Measurements from ENCODE around the gene BRD1.

BRD1 gene

DNA sequence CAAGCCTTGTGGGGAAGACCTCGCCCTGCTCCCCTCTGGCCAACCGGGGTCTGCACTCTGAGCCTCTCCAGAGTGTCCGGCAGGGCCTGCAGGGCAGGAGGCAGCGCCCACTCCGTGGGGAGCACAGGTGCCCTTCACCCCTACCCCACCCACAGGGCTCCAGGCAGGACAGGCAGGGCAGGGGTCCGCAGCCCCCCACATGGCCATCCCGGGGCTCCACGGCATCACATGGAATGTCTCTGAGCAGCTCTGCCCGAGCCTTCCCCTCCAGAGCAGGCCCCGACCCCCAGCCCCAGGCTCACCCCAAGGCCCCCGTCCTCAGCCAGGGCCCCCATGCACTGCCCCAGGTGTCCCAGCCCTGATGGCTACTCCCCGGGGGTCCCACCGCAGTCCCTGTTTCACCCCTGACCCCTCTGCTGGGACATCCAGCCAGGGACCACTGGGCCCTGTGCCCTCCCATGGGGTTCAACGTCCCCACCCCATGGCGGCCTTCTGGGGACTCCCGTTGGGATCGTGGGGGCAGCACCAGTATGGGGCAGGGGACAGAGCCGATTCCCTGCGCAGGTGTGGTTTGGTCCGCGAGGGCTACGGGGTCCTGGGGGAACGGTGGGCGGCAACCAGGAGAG is 77.7 kb downstream of the BRD1 start:
- no peak overlapping the region for H3K27ac ChIP-seq (ENCODE audit: low read depth, low read length)
- H3K27me3 ChIP-seq (ENCODE audit: control insufficient read depth, low read length): no peaks in the 10 kb centered on the region
- no peaks in the 10 kb centered on the region for H3K79me2 ChIP-seq (ENCODE audit: control insufficient read depth, low read length)
- no peaks in the 10 kb centered on the region for H3K36me3 ChIP-seq (ENCODE audit: control insufficient read depth, low read length)
- no peaks in the 10 kb centered on the region for H4K20me1 ChIP-seq (ENCODE audit: control insufficient read depth, insufficient read depth, low read depth, low read length)
- no peaks in the 10 kb centered on the region for H3F3A ChIP-seq (ENCODE audit: control insufficient read depth, insufficient read depth)
- no peak overlapping the region for H3K4me3 ChIP-seq (ENCODE audit: low read length)
- no peaks in the 10 kb centered on the region for H3K4me1 ChIP-seq (ENCODE audit: control insufficient read depth, low read length)
- no peak for TF ChIP-seq EZH2phosphoT487 (IDR thresholded peaks at IDR 0.05; ENCODE audit: borderline replicate concordance, low read length)
- TF ChIP-seq, protein P1, sequence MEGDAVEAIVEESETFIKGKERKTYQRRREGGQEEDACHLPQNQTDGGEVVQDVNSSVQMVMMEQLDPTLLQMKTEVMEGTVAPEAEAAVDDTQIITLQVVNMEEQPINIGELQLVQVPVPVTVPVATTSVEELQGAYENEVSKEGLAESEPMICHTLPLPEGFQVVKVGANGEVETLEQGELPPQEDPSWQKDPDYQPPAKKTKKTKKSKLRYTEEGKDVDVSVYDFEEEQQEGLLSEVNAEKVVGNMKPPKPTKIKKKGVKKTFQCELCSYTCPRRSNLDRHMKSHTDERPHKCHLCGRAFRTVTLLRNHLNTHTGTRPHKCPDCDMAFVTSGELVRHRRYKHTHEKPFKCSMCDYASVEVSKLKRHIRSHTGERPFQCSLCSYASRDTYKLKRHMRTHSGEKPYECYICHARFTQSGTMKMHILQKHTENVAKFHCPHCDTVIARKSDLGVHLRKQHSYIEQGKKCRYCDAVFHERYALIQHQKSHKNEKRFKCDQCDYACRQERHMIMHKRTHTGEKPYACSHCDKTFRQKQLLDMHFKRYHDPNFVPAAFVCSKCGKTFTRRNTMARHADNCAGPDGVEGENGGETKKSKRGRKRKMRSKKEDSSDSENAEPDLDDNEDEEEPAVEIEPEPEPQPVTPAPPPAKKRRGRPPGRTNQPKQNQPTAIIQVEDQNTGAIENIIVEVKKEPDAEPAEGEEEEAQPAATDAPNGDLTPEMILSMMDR (IDR thresholded peaks at IDR 0.05; ENCODE audit: low read depth, low read length, poor library complexity, severe bottlenecking): no peak
- H3K4me2 ChIP-seq (ENCODE audit: low read length): no peak overlapping the region
- H3K9me3 ChIP-seq (ENCODE audit: control insufficient read depth, insufficient read depth, low read length): peaks cover 25% of the 10 kb centered on the region
- H3K9me2 ChIP-seq (replicated peaks; ENCODE audit: control insufficient read depth, low read length): no peaks in the 10 kb centered on the region

DNA sequence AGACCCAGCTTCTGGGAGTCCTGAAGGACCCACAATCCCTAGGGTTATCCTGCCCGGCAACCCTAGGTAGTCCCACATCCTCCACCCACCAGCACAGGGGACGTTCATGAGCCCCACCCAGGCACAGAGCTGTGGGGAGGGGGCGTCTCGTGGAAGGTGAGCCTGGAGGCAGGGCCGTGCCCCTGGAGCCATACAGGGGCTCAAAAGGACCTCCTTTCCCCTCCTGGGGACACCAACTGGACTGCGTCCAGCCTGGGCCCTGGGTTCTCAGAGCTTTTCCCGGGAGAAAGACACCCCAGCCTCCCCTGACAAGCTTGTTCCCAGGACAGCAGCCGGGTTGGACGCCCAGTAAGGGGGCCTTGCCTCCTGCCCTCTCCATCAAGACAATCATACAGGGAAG is 78.4 kb downstream of the BRD1 start:
- Histone ChIP-seq H3K4me3 (ENCODE audit: low read length) (no peak overlapping the region), H4K20me1 (ENCODE audit: control insufficient read depth, insufficient read depth, low read depth, low read length) (no peaks in the 10 kb centered on the region), H3K4me1 (ENCODE audit: control insufficient read depth, low read length) (no peaks in the 10 kb centered on the region), H3K4me2 (ENCODE audit: low read length) (no peak overlapping the region), H3K27me3 (ENCODE audit: control insufficient read depth, low read length) (no peaks in the 10 kb centered on the region), H3K36me3 (ENCODE audit: control insufficient read depth, low read length) (no peaks in the 10 kb centered on the region), H3K9me2 (replicated peaks; ENCODE audit: control insufficient read depth, low read length) (no peaks in the 10 kb centered on the region), H3F3A (ENCODE audit: control insufficient read depth, insufficient read depth) (no peaks in the 10 kb centered on the region), H3K27ac (ENCODE audit: low read depth, low read length) (no peak overlapping the region), H3K79me2 (ENCODE audit: control insufficient read depth, low read length) (no peaks in the 10 kb centered on the region), H3K9me3 (ENCODE audit: control insufficient read depth, insufficient read depth, low read length) (peaks cover 28% of the 10 kb centered on the region)
- TF ChIP-seq EZH2phosphoT487 (IDR thresholded peaks at IDR 0.05; ENCODE audit: borderline replicate concordance, low read length): no peak
- TF ChIP-seq, protein P1 (IDR thresholded peaks at IDR 0.05; ENCODE audit: low read depth, low read length, poor library complexity, severe bottlenecking): no peak

DNA sequence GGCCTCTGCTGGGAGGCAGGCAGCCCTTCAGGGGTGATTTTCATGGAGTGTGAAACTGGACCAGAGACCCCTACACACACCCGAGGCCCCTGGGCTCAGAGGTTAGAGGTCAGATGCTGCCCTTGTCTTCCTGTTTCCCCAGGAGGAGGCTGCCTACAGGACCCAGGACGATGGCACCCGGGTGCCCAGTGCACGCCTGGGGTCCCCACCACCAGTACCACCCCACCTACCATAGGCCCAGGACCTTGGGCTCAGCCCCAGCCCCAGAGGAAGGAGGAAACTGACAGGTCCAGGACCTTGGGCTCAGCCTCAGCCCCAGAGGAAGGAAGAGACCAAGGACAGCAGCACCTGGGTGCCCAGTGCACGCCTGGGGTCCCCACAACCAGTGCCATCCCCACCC is 79.2 kb downstream of the BRD1 start:
- no peak overlapping the region for H3K4me3 ChIP-seq (ENCODE audit: low read length)
- H3K4me1 ChIP-seq (ENCODE audit: control insufficient read depth, low read length): no peaks in the 10 kb centered on the region
- no peaks in the 10 kb centered on the region for H3K36me3 ChIP-seq (ENCODE audit: control insufficient read depth, low read length)
- no peaks in the 10 kb centered on the region for H3K27me3 ChIP-seq (ENCODE audit: control insufficient read depth, low read length)
- no peak overlapping the region for H3K27ac ChIP-seq (ENCODE audit: low read depth, low read length)
- TF ChIP-seq, protein P1 (IDR thresholded peaks at IDR 0.05; ENCODE audit: low read depth, low read length, poor library complexity, severe bottlenecking): no peak
- TF ChIP-seq EZH2phosphoT487 (IDR thresholded peaks at IDR 0.05; ENCODE audit: borderline replicate concordance, low read length): no peak
- H3K9me3 ChIP-seq (ENCODE audit: control insufficient read depth, insufficient read depth, low read length): peaks cover 28% of the 10 kb centered on the region
- no peak overlapping the region for H3K4me2 ChIP-seq (ENCODE audit: low read length)
- no peaks in the 10 kb centered on the region for H3F3A ChIP-seq (ENCODE audit: control insufficient read depth, insufficient read depth)
- H3K9me2 ChIP-seq (replicated peaks; ENCODE audit: control insufficient read depth, low read length): no peaks in the 10 kb centered on the region
- H3K79me2 ChIP-seq (ENCODE audit: control insufficient read depth, low read length): no peaks in the 10 kb centered on the region
- no peaks in the 10 kb centered on the region for H4K20me1 ChIP-seq (ENCODE audit: control insufficient read depth, insufficient read depth, low read depth, low read length)

All from DOHH2 (cell line).